CD4-positive, alpha-beta T cell (primary cell): ENCODE results near the gene NCOA4. TPM values are rescaled to one million over a fixed set of nuclear protein-coding genes. Genes with fewer than 3 reads are reported as not detected.

Experiments
- ATAC-seq: fragments of 200-7000 bp; cut with Tn5 transposase; one replicate; pipeline ENCODE4 v1.10.0; 2022; ENCODE audit warnings: mild to moderate bottlenecking; ENCODE audit not compliant: poor library complexity
- CTCF ChIA-PET: fragments of 350-600 bp; sonication (Branson Sonifier 250); formaldehyde crosslinking; loops from one replicate; lab custom pipeline; 2021; ENCODE audit warnings: antibody characterized with exemption, inconsistent platforms; lab: Charles Lee
- POLR2A ChIA-PET: fragments of 350-600 bp; sonication (Branson Sonifier 250); formaldehyde crosslinking; loops from one replicate; lab custom pipeline; 2021; ENCODE audit warnings: antibody characterized with exemption, inconsistent platforms; lab: Charles Lee
- DNase-seq, 14 experiments: peaks; one replicate each; pipeline ENCODE4 v3.0.0-alpha.2; 2013 to 2020; ENCODE audit warnings: mixed read lengths in 2 of 14
- H3K27ac ChIP-seq, 2 donors: one replicate each; pipeline versions ENCODE4 v1.5.1 to v1.7.0; 2013; ENCODE audit warnings: low read length in 2 of 2, low read depth in 1 of 2, mild to moderate bottlenecking in 1 of 2
- H3K27me3 ChIP-seq, 2 experiments: 1 replicate in 1 of 2; 2 replicates in 1 of 2; pipeline versions ENCODE4 v1.6.1 to v1.7.0; 2013; ENCODE audit warnings: low read length in 2 of 2, control low read depth in 1 of 2, mild to moderate bottlenecking in 1 of 2, moderate library complexity in 1 of 2; ENCODE audit not compliant: insufficient read depth in 2 of 2, control insufficient read depth in 1 of 2
- H3K36me3 ChIP-seq: one replicate; pipeline ENCODE4 v1.6.1; 2013; ENCODE audit warnings: low read length, control low read depth; ENCODE audit not compliant: insufficient read depth
- H3K4me1 ChIP-seq: one replicate; pipeline ENCODE4 v1.6.1; 2013; ENCODE audit warnings: low read length, control low read depth; ENCODE audit not compliant: insufficient read depth
- H3K4me3 ChIP-seq: one replicate; pipeline ENCODE4 v1.5.1; 2013; ENCODE audit warnings: mild to moderate bottlenecking, low read length, moderate library complexity
- H3K9me3 ChIP-seq, 2 experiments: 1 replicate in 1 of 2; 2 replicates in 1 of 2; pipeline versions ENCODE4 v1.6.1 to v1.7.0; 2013; ENCODE audit warnings: low read length in 2 of 2, mild to moderate bottlenecking in 2 of 2, control low read depth in 1 of 2, moderate library complexity in 1 of 2; ENCODE audit not compliant: control insufficient read depth in 1 of 2, insufficient read depth in 1 of 2
- H3K27ac Mint-ChIP-seq: one replicate; pipeline ENCODE4 v1.8.0; 2020; ENCODE audit warnings: mixed read lengths
- H3K27me3 Mint-ChIP-seq: one replicate; pipeline ENCODE4 v1.8.0; 2021; ENCODE audit warnings: mixed read lengths
- H3K36me3 Mint-ChIP-seq: one replicate; pipeline ENCODE4 v1.8.0; 2021; ENCODE audit warnings: low read depth, mixed read lengths
- H3K4me1 Mint-ChIP-seq: one replicate; pipeline ENCODE4 v1.8.0; 2021; ENCODE audit warnings: low read depth, mixed read lengths
- H3K4me3 Mint-ChIP-seq: one replicate; pipeline ENCODE4 v1.8.0; 2020; ENCODE audit warnings: mild to moderate bottlenecking, mixed read lengths
- H3K9me3 Mint-ChIP-seq: one replicate; pipeline ENCODE4 v1.8.0; 2020; ENCODE audit warnings: mixed read lengths
- CTCF ChIP-seq: fragments of 200-600 bp; IDR thresholded peaks from one replicate; pipeline ENCODE4 v1.8.0; 2022; ENCODE audit warnings: antibody characterized with exemption, mild to moderate bottlenecking
- intact Hi-C, 2 experiments: fragments of 100-400 bp; cut with DNase I in 1 of 2; cut with micrococcal nuclease in 1 of 2; formaldehyde crosslinking; loops; one replicate each; pipeline versions ENCODE4 v1.15.1 to v1.9.0; 2023 to 2025; cut with DNase I, micrococcal nuclease
- total RNA-seq, 174 experiments: library from RNA in 2 of 174; stranded (reverse) in 2 of 174; gene quantifications; one replicate each; pipeline ENCODE4 v1.2.3 and lab custom pipeline; 2021 to 2026

The NCOA4 gene
- total RNA-seq, 2 experiments from 2014 or later = 41.0 to 42.9 TPM

- intact Hi-C loops = loop anchor here (1.0 to 5.0 kb wide), 3 partner anchors 42 to 797 kb away; no protein-coding TSS in a partner anchor
- peak; percentile 72 for TF ChIP-seq CTCF
- Mint-ChIP-seq H3K4me1 (peaks cover 70% of the 10 kb centered on the region), H3K27me3 (no peaks in the 10 kb centered on the region), H3K4me3 (peak overlapping the region; percentile 91), H3K9me3 (no peaks in the 10 kb centered on the region), H3K36me3 (peaks cover 40% of the 10 kb centered on the region), H3K27ac (peak overlapping the region; percentile 87)
- ATAC-seq (peak; percentile 43), DNase-seq (peak in 6 of 14 experiments; percentile 22 to 78 (median 54))
- no peaks in the 10 kb centered on the region for H3K27me3 ChIP-seq
- CTCF ChIA-PET = interaction anchor here (1.2 to 1.8 kb wide), 5 partner anchors 9 to 67 kb away, joined by 3 to 6 read pairs (median 5); partner anchors contain the start of gene TIMM23
- peak overlapping the region; percentile 87 for H3K4me3 ChIP-seq
- POLR2A ChIA-PET = interaction anchor here (0.8 to 2.0 kb wide), 4 partner anchors 9 to 67 kb away, joined by 3 to 16 read pairs (median 4); no protein-coding TSS in a partner anchor
- H3K4me1 ChIP-seq = peaks cover 47% of the 10 kb centered on the region
- peaks cover 4% of the 10 kb centered on the region for H3K36me3 ChIP-seq
- no peaks in the 10 kb centered on the region for H3K9me3 ChIP-seq
- H3K27ac ChIP-seq = peak overlapping the region in 1 of 2 donors; percentile 94
Measured at GRCh38 chr10:46028584-46029460, 1.6 kb downstream of the NCOA4 start.

- no peak overlapping the region for H3K4me3 ChIP-seq
- no peaks in the 10 kb centered on the region for H3K9me3 ChIP-seq
- H3K27me3 Mint-ChIP-seq = no peaks in the 10 kb centered on the region
- ATAC-seq (no peak), DNase-seq (no peak)
- intact Hi-C loops = loop anchor here in 1 of 2 experiments (5.0 kb wide), 2 partner anchors 39 to 794 kb away; no protein-coding TSS in a partner anchor
- CTCF ChIA-PET = no interaction called here
- no peaks in the 10 kb centered on the region for H3K9me3 Mint-ChIP-seq
- peak overlapping the region; percentile 39 for H3K27ac Mint-ChIP-seq
- H3K4me3 Mint-ChIP-seq = peak overlapping the region; percentile 12
- peaks cover 40% of the 10 kb centered on the region for H3K36me3 Mint-ChIP-seq
- no peaks in the 10 kb centered on the region for H3K27me3 ChIP-seq
- POLR2A ChIA-PET = no interaction called here
- H3K4me1 ChIP-seq = peaks cover 65% of the 10 kb centered on the region
- peaks cover 90% of the 10 kb centered on the region for H3K4me1 Mint-ChIP-seq
- peaks cover 4% of the 10 kb centered on the region for H3K36me3 ChIP-seq
- TF ChIP-seq CTCF = no peak
- H3K27ac ChIP-seq = no peak overlapping the region
Measured at GRCh38 chr10:46026106-46026505, 4.3 kb downstream of the NCOA4 start.

GRCh38 chr10:46025406-46025805 lies 5.0 kb downstream of the NCOA4 start:
- Histone ChIP-seq H3K4me1 (peaks cover 59% of the 10 kb centered on the region), H3K27ac (no peak overlapping the region)
- POLR2A ChIA-PET = no interaction called here

More at GRCh38 chr10:46025406-46025805, 5.0 kb downstream of the NCOA4 start:
- CTCF ChIA-PET = no interaction called here
- Histone ChIP-seq H3K27me3 (no peaks in the 10 kb centered on the region), H3K4me3 (no peak overlapping the region), H3K36me3 (peaks cover 4% of the 10 kb centered on the region), H3K9me3 (no peaks in the 10 kb centered on the region)
- H3K4me1 Mint-ChIP-seq = peaks cover 93% of the 10 kb centered on the region
- DNase-seq (no peak), ATAC-seq (no peak)
- peak overlapping the region; percentile 12 for H3K4me3 Mint-ChIP-seq
- peaks cover 37% of the 10 kb centered on the region for H3K36me3 Mint-ChIP-seq
- H3K27ac Mint-ChIP-seq = peak overlapping the region; percentile 39
- intact Hi-C loops = loop anchor here in 1 of 2 experiments (5.0 kb wide), 2 partner anchors 38 to 793 kb away; no protein-coding TSS in a partner anchor
- no peak for TF ChIP-seq CTCF
- no peaks in the 10 kb centered on the region for H3K9me3 Mint-ChIP-seq
- no peaks in the 10 kb centered on the region for H3K27me3 Mint-ChIP-seq
